Measurements from ENCODE around the gene OLFML1.

Gene OLFML1

DNA sequence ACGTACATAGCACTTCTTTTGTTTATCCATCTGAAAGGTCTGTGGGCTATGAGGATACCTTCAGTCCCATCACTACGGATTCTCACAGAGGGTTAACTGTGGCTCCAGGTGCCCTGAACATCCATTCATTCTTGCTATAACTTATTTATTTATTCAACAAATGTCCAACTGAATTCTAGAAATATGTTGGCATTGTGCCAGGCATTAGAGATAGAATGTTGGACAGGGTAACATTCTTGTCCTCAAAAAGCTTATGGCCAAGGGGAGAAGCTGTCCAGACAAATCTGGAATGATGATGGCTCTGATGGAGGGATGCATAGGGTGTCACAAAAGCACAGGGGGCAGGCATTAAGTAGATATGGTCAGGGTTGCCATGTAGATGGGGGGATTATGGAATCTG lies 8.4 kb downstream of the OLFML1 start:
- no peak overlapping the region for H2AFZ ChIP-seq (ENCODE audit: low read depth, low read length, severe bottlenecking)
- H3K79me2 ChIP-seq (ENCODE audit: insufficient read depth, low read length), result no peaks in the 10 kb centered on the region
- H3K4me2 ChIP-seq (ENCODE audit: low read depth, low read length, poor library complexity, severe bottlenecking), result no peak overlapping the region
- H3F3A ChIP-seq (ENCODE audit: insufficient read depth), result no peaks in the 10 kb centered on the region
- TF ChIP-seq EZH2phosphoT487 (conservative IDR thresholded peaks at IDR 0.05; ENCODE audit: low read length) (no peak), CTCF (IDR thresholded peaks at IDR 0.05; ENCODE audit: insufficient read depth, low read length, poor library complexity, severe bottlenecking) (no peak)
- H3K4me3 ChIP-seq (ENCODE audit: insufficient read depth, low read length, poor library complexity, severe bottlenecking), result no peak overlapping the region
- H3K36me3 ChIP-seq (ENCODE audit: low read length), result no peaks in the 10 kb centered on the region
- H3K27ac ChIP-seq (ENCODE audit: low read depth, low read length), result no peak overlapping the region
- H3K9me3 ChIP-seq (ENCODE audit: insufficient read depth, low read length), result no peaks in the 10 kb centered on the region
- no peak overlapping the region for H3K9ac ChIP-seq (ENCODE audit: low read length)
- H3K9me2 ChIP-seq (replicated peaks; ENCODE audit: insufficient read depth, low read length), result no peaks in the 10 kb centered on the region
- no peaks in the 10 kb centered on the region for H3K27me3 ChIP-seq (ENCODE audit: low read length)
- no peaks in the 10 kb centered on the region for H4K20me1 ChIP-seq (ENCODE audit: low read depth, low read length)

GRCh38 chr11:7494086-7494745 lies 8.9 kb downstream of the OLFML1 start:
- H3K4me3 ChIP-seq (ENCODE audit: insufficient read depth, low read length, poor library complexity, severe bottlenecking), result no peak overlapping the region
- no peaks in the 10 kb centered on the region for H3K79me2 ChIP-seq (ENCODE audit: insufficient read depth, low read length)
- H3K27ac ChIP-seq (ENCODE audit: low read depth, low read length), result no peak overlapping the region
- no peak overlapping the region for H2AFZ ChIP-seq (ENCODE audit: low read depth, low read length, severe bottlenecking)
- no peaks in the 10 kb centered on the region for H4K20me1 ChIP-seq (ENCODE audit: low read depth, low read length)
- H3K27me3 ChIP-seq (ENCODE audit: low read length), result no peaks in the 10 kb centered on the region
- TF ChIP-seq EZH2phosphoT487 (conservative IDR thresholded peaks at IDR 0.05; ENCODE audit: low read length) (no peak), CTCF (IDR thresholded peaks at IDR 0.05; ENCODE audit: insufficient read depth, low read length, poor library complexity, severe bottlenecking) (no peak)
- no peaks in the 10 kb centered on the region for H3K36me3 ChIP-seq (ENCODE audit: low read length)
- H3F3A ChIP-seq (ENCODE audit: insufficient read depth), result no peaks in the 10 kb centered on the region
- H3K9me3 ChIP-seq (ENCODE audit: insufficient read depth, low read length), result no peaks in the 10 kb centered on the region
- H3K4me2 ChIP-seq (ENCODE audit: low read depth, low read length, poor library complexity, severe bottlenecking), result no peak overlapping the region
- H3K9ac ChIP-seq (ENCODE audit: low read length), result no peak overlapping the region
- no peaks in the 10 kb centered on the region for H3K9me2 ChIP-seq (replicated peaks; ENCODE audit: insufficient read depth, low read length)

DNA sequence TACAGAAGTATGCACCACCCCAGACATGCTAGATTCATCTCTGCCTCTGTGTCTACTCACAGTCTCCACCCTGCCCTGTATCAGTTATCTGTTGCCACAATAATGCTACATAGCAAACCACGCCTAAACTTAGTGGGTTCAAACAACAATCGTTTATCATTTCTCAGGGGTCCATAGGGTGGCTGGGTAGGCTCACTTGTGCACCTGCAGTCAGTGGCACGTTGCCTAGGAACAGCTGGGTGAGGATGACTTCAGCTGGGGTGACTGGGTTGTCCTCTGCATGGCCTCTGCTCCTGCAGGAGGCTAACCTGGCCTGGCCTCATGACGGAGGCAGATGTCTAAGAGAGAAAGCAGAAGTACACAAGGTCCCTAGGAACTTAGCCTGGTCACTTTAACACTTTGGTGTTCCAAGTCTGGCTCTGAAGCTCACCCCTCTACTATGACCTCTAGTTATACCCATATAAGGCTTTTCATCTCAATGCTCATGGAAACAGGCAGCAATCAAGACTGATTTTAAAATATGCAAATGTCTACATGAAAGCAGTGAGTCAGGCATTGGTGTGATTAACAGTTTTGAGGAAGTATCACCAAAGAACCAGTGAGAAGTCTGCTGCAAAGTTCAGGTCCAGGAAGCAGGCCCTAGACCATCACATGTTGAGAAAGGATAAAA lies 10.7 kb downstream of the OLFML1 start:
- Histone ChIP-seq H4K20me1 (ENCODE audit: low read depth, low read length) (no peaks in the 10 kb centered on the region), H3K9me3 (ENCODE audit: insufficient read depth, low read length) (no peaks in the 10 kb centered on the region), H3K9ac (ENCODE audit: low read length) (no peak overlapping the region), H3K4me2 (ENCODE audit: low read depth, low read length, poor library complexity, severe bottlenecking) (peak overlapping the region; percentile 20), H3K27me3 (ENCODE audit: low read length) (no peaks in the 10 kb centered on the region), H3K4me3 (ENCODE audit: insufficient read depth, low read length, poor library complexity, severe bottlenecking) (no peak overlapping the region), H3K79me2 (ENCODE audit: insufficient read depth, low read length) (no peaks in the 10 kb centered on the region), H3K27ac (ENCODE audit: low read depth, low read length) (peak overlapping the region; percentile 37), H3K36me3 (ENCODE audit: low read length) (no peaks in the 10 kb centered on the region), H3K9me2 (replicated peaks; ENCODE audit: insufficient read depth, low read length) (no peaks in the 10 kb centered on the region), H3F3A (ENCODE audit: insufficient read depth) (no peaks in the 10 kb centered on the region), H2AFZ (ENCODE audit: low read depth, low read length, severe bottlenecking) (peak overlapping the region; percentile 50)
- TF ChIP-seq CTCF (IDR thresholded peaks at IDR 0.05; ENCODE audit: insufficient read depth, low read length, poor library complexity, severe bottlenecking) (no peak), EZH2phosphoT487 (conservative IDR thresholded peaks at IDR 0.05; ENCODE audit: low read length) (no peak)
